ENCODE results near the gene FBLN1. TPM values are rescaled to one million over a fixed set of nuclear protein-coding genes. Genes with fewer than 3 reads are reported as not detected.

Gene FBLN1
- total and polyA plus RNA-seq, 2 donors (not counting 1 experiment from before 2014, with no cell fraction given), result not detected

DNA sequence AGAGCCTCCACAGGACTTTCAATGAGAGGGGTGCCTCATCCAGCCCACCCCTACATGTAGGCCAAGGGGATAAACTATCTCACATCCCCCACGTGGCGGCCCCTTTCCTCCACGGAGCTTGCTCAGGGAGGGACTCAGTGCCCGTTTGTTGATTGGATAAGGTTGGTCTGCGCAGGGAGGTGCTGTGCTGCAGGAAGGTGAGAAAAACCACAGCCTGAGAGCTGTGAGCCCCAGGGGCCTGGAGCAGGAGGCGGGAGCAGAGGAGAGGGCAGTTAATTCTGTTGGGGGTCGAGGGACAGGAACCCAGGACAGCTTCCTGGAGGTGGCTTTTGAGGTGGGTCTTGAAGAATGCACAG is 137.0 kb downstream of the FBLN1 start:
- ChIA-PET CTCF (interaction anchor here (0.9 to 1.1 kb wide), 2 partner anchors 61 to 355 kb away, joined by 3 read pairs; no protein-coding TSS in a partner anchor), POLR2A (no interaction called here)
- no peak overlapping the region for H2AFZ ChIP-seq (ENCODE audit: insufficient read depth, low read depth, low read length, poor library complexity, severe bottlenecking)
- Mint-ChIP-seq H3K9me3 (ENCODE audit: insufficient read depth) (no peaks in the 10 kb centered on the region), H3K4me1 (peaks cover 3% of the 10 kb centered on the region), H3K27me3 (peaks cover 49% of the 10 kb centered on the region), H3K4me3 (no peak overlapping the region), H3K27ac (no peak overlapping the region)
- H3K36me3 ChIP-seq (replicated peaks in 1 of 2; ENCODE audit: control extremely low read depth in 1 of 2, control insufficient read depth in 1 of 2, extremely low read depth in 1 of 2, insufficient read depth in 2 of 2, low read length in 1 of 2), result no peaks in the 10 kb centered on the region
- no peak overlapping the region for H3K9ac ChIP-seq (ENCODE audit: low read length)
- DNase-seq (no peak), ATAC-seq (ENCODE audit: low read depth) (no peak)
- H3K79me2 ChIP-seq (ENCODE audit: control insufficient read depth, insufficient read depth, low read length), result no peaks in the 10 kb centered on the region
- H3K27me3 ChIP-seq (replicated peaks in 1 of 4; ENCODE audit: control extremely low read depth in 1 of 4, control insufficient read depth in 3 of 4, insufficient read depth in 4 of 4, low read length in 3 of 4), result peaks cover 0 to 30% (median 6%) of the 10 kb centered on the region in 4 experiments
- no peak overlapping the region for H3K4me3 ChIP-seq (ENCODE audit: control extremely low read depth in 1 of 5, extremely low read depth in 1 of 5, insufficient read depth in 1 of 5, low read depth in 2 of 5, low read length in 4 of 5)
- TF ChIP-seq, protein P1, sequence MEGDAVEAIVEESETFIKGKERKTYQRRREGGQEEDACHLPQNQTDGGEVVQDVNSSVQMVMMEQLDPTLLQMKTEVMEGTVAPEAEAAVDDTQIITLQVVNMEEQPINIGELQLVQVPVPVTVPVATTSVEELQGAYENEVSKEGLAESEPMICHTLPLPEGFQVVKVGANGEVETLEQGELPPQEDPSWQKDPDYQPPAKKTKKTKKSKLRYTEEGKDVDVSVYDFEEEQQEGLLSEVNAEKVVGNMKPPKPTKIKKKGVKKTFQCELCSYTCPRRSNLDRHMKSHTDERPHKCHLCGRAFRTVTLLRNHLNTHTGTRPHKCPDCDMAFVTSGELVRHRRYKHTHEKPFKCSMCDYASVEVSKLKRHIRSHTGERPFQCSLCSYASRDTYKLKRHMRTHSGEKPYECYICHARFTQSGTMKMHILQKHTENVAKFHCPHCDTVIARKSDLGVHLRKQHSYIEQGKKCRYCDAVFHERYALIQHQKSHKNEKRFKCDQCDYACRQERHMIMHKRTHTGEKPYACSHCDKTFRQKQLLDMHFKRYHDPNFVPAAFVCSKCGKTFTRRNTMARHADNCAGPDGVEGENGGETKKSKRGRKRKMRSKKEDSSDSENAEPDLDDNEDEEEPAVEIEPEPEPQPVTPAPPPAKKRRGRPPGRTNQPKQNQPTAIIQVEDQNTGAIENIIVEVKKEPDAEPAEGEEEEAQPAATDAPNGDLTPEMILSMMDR (IDR thresholded peaks at IDR 0.05), result no peak
- no peak for TF ChIP-seq EZH2 (IDR thresholded peaks at IDR 0.05; ENCODE audit: borderline replicate concordance, insufficient read depth, low read depth, low read length, poor library complexity, severe bottlenecking)
- H3K4me1 ChIP-seq (ENCODE audit: control insufficient read depth in 2 of 2, insufficient read depth in 2 of 2, low read length in 2 of 2), result peaks cover 0 to 4% of the 10 kb centered on the region in 2 donors
- no peaks in the 10 kb centered on the region for H3K9me3 ChIP-seq (ENCODE audit: control extremely low read depth in 1 of 3, control insufficient read depth in 2 of 3, insufficient read depth in 1 of 3, low read length in 2 of 3)
- no peak overlapping the region for H3K27ac ChIP-seq (ENCODE audit: low read length in 2 of 2)
- no peak overlapping the region for H3K4me2 ChIP-seq (replicated peaks; ENCODE audit: low read depth, low read length, poor library complexity, severe bottlenecking)
- H4K20me1 ChIP-seq (ENCODE audit: control insufficient read depth, insufficient read depth, low read length, poor library complexity, severe bottlenecking), result no peaks in the 10 kb centered on the region
- WGBS (ENCODE audit: insufficient coverage), result 16% methylated on average over 4 of the region's 7 CpGs
- intact Hi-C loops (cut with micrococcal nuclease), result no loop called here

DNA sequence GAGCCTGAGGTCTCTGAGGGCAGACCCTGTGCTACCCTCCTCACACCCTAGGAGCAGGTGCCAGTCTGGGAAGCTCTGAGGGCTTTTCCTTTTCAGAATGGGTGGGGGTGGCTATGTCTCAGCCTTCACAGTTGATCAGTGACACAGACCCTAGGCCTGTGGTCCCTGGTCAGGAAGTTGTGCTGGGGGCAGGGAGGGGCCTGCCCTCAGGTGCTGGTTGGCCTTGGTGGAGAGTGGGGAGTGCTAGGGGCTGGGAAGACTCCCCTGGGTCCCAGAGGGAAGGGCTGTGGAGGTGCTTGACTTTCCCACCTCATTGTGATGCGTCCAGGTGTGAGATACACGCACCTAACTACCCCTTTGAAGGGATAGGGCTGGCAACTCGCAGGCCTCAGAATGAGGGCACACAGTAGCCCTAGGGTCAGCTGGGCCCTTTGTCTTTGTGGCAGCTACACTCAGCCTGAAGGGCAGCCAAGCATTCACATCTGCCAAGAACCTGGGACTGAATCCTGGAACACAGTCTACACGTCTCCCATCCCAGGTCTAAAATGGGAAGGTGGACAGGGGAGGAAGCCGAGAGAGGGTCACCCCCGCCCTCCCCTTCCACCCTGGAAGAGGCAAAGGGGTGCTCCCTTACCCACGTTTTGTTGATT is 137.7 kb downstream of the FBLN1 start:
- Histone ChIP-seq H3K36me3 (replicated peaks in 1 of 2; ENCODE audit: control extremely low read depth in 1 of 2, control insufficient read depth in 1 of 2, extremely low read depth in 1 of 2, insufficient read depth in 2 of 2, low read length in 1 of 2) (no peaks in the 10 kb centered on the region), H3K4me3 (ENCODE audit: control extremely low read depth in 1 of 5, extremely low read depth in 1 of 5, insufficient read depth in 1 of 5, low read depth in 2 of 5, low read length in 4 of 5) (no peak overlapping the region), H4K20me1 (ENCODE audit: control insufficient read depth, insufficient read depth, low read length, poor library complexity, severe bottlenecking) (no peaks in the 10 kb centered on the region), H3K27me3 (replicated peaks in 1 of 4; ENCODE audit: control extremely low read depth in 1 of 4, control insufficient read depth in 3 of 4, insufficient read depth in 4 of 4, low read length in 3 of 4) (peaks cover 0 to 37% (median 10%) of the 10 kb centered on the region in 4 experiments), H3K79me2 (ENCODE audit: control insufficient read depth, insufficient read depth, low read length) (no peaks in the 10 kb centered on the region), H3K9me3 (ENCODE audit: control extremely low read depth in 1 of 3, control insufficient read depth in 2 of 3, insufficient read depth in 1 of 3, low read length in 2 of 3) (peaks cover 0 to 4% (median 0%) of the 10 kb centered on the region in 3 donors), H3K27ac (ENCODE audit: low read length in 2 of 2) (no peak overlapping the region), H3K4me1 (ENCODE audit: control insufficient read depth in 2 of 2, insufficient read depth in 2 of 2, low read length in 2 of 2) (peaks cover 3 to 7% of the 10 kb centered on the region in 2 donors), H3K4me2 (replicated peaks; ENCODE audit: low read depth, low read length, poor library complexity, severe bottlenecking) (no peak overlapping the region), H2AFZ (ENCODE audit: insufficient read depth, low read depth, low read length, poor library complexity, severe bottlenecking) (no peak overlapping the region), H3K9ac (ENCODE audit: low read length) (no peak overlapping the region)
- peaks cover 46% of the 10 kb centered on the region for H3K27me3 Mint-ChIP-seq
- ChIA-PET POLR2A (no interaction called here), CTCF (interaction anchor here (0.9 to 1.1 kb wide), 2 partner anchors 62 to 354 kb away, joined by 3 read pairs; no protein-coding TSS in a partner anchor)
- TF ChIP-seq EZH2 (IDR thresholded peaks at IDR 0.05; ENCODE audit: borderline replicate concordance, insufficient read depth, low read depth, low read length, poor library complexity, severe bottlenecking), result no peak
- TF ChIP-seq, protein P1 (IDR thresholded peaks at IDR 0.05), result no peak
- H3K9me3 Mint-ChIP-seq (ENCODE audit: insufficient read depth), result no peaks in the 10 kb centered on the region
- no peak for DNase-seq
- H3K4me3 Mint-ChIP-seq, result no peak overlapping the region
- H3K4me1 Mint-ChIP-seq, result peaks cover 5% of the 10 kb centered on the region
- H3K27ac Mint-ChIP-seq, result peak overlapping the region; percentile 26
- WGBS (ENCODE audit: insufficient coverage), result 83% methylated on average over 4 of the region's 7 CpGs
- intact Hi-C loops (cut with micrococcal nuclease), result no loop called here
- ATAC-seq (ENCODE audit: low read depth), result no peak

Data from B cell (primary cell).